D721Med (cell line): Measurements from ENCODE around the gene SLC48A1.
A peak's percentile ranks its signal among the peaks of the same experiment; 100 is the strongest.

Experiments used
- DNase-seq: peaks from one replicate; pipeline ENCODE4 v3.0.0; 2011; ENCODE audit warnings: low spot score; ENCODE audit not compliant: insufficient read length
- FAIRE-seq: peaks from 2 replicates; lab custom pipeline; 2011; peaks lifted over from hg19 to GRCh38; lab: Jason Lieb, UNC
- TF ChIP-seq, protein P1 (sequence below): IDR thresholded peaks from 2 replicates; pipeline ENCODE4 v1.5.1; 2012; ENCODE audit warnings: mild to moderate bottlenecking, control low read depth; ENCODE audit not compliant: insufficient read depth; ENCODE audit errors: missing control alignments

Gene SLC48A1

GRCh38 chr12:47757840-47758583 lies 15.0 kb upstream of the SLC48A1 start:
- DNase-seq (no peak), FAIRE-seq (no peak)

DNA sequence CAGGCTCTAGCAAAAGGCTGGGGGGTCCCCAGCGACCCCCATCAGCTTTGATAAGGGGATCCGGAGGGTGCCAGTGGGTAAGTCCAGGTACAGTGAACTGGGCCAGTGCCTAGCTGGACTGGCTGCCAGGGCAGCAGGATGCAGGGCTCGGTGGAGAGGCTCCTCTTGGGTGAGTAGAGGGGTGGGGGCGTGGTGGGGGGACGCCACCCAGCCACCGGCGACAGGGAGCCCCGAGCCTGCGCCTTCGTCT lies 14.5 kb upstream of the SLC48A1 start:
- DNase-seq (no peak), FAIRE-seq (no peak)
- TF ChIP-seq, protein P1, sequence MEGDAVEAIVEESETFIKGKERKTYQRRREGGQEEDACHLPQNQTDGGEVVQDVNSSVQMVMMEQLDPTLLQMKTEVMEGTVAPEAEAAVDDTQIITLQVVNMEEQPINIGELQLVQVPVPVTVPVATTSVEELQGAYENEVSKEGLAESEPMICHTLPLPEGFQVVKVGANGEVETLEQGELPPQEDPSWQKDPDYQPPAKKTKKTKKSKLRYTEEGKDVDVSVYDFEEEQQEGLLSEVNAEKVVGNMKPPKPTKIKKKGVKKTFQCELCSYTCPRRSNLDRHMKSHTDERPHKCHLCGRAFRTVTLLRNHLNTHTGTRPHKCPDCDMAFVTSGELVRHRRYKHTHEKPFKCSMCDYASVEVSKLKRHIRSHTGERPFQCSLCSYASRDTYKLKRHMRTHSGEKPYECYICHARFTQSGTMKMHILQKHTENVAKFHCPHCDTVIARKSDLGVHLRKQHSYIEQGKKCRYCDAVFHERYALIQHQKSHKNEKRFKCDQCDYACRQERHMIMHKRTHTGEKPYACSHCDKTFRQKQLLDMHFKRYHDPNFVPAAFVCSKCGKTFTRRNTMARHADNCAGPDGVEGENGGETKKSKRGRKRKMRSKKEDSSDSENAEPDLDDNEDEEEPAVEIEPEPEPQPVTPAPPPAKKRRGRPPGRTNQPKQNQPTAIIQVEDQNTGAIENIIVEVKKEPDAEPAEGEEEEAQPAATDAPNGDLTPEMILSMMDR = no peak

More at GRCh38 chr12:47757840-47758583, 15.0 kb upstream of the SLC48A1 start:
- TF ChIP-seq, protein P1 = no peak

DNA sequence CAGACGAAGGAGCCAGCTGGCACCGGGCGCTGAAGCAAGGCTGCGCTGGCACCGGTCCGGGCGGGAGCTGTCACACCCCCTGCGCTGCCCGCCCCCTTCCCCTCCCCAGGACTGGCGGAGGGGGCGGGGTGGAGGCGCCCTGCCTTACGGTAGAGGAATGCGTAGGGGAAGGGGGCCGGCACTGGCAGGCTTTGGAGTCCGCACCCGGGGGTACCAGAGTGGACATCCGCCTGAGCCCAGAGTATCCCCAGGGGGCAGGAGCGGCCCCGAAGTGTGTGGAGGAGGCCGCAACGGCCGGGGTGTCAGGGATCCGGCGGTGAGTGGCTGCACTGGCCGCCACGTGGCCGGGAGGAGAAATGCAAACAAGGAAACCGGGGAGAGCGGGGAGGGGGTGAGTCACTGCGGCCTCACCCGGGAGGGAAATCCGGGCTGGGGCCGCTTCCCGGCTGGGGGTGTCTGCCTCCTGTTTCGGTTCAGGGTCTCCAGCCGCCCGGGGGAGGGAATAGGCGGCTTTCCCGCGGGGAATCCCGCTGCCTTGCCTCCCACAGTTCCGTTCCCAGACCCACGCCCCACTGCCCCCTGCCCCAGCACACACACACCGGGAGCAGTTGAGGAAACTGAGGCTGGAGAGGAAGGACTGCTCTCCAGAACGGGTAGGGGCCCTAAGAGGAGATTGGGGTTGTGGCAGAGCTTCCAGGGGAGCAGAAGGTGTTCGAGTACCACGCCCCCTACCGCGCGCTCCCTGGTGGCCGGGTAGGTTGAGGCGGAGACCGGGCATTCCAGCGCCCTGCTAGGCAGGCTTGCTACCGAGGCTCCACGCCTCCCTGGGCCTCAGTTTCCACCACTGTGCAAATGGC lies 14.0 kb upstream of the SLC48A1 start, which contains the start of gene RAPGEF3:
TSS of gene RAPGEF3 (minus strand) at position 47 of the 857 bp plus-strand sequence. CDS start 324 bp downstream, outside the sequence.
- TF ChIP-seq, protein P1 = peak; percentile 35
- FAIRE-seq = no peak
- DNase-seq = peak; percentile 83

GRCh38 chr12:47762850-47763465 lies 10.1 kb upstream of the SLC48A1 start:
- no peak for DNase-seq
- TF ChIP-seq, protein P1 = no peak
- no peak for FAIRE-seq

DNA sequence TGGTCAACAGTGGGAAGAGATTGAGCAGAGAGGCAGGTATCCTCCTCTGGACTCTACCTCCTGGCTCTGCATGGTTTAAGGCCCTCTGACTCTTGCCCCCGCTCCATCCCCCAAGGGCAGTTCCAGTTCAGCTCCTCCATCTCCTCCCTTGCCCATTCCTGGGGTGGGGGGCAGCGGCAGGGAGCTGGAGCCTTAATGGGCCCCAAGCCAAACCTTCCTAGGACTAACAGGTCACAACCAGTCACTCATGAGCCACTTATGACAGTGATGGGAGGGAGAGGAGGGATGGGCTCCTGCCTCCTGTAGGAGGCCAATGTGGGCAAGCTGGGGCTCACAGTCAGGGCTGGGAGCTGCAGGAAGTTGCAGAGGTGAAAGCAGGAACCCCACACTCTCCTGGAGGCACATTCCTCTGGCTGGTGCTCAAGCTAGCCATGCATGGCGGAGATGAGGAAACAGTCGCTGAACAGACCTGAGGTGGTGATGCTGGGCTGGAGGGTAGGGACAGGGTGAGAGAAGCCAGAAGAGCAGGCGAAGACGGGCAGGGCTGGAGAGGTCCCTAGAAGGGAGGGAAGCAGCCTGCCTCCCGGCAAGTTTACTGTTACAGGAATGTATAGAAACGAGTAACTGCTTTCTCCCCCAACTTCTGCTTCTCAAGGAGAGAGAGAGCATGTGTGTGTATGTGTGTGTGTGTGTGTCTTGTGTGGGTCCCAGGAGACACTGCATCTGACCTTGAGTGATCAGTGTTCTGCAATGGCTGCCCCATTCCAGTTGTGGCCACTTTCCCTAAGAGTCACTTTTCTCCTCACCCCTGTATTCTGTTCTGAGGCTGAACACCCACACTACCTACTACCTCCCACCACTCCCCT lies 9.3 kb upstream of the SLC48A1 start:
- FAIRE-seq (no peak), DNase-seq (no peak)
- TF ChIP-seq, protein P1 = no peak

DNA sequence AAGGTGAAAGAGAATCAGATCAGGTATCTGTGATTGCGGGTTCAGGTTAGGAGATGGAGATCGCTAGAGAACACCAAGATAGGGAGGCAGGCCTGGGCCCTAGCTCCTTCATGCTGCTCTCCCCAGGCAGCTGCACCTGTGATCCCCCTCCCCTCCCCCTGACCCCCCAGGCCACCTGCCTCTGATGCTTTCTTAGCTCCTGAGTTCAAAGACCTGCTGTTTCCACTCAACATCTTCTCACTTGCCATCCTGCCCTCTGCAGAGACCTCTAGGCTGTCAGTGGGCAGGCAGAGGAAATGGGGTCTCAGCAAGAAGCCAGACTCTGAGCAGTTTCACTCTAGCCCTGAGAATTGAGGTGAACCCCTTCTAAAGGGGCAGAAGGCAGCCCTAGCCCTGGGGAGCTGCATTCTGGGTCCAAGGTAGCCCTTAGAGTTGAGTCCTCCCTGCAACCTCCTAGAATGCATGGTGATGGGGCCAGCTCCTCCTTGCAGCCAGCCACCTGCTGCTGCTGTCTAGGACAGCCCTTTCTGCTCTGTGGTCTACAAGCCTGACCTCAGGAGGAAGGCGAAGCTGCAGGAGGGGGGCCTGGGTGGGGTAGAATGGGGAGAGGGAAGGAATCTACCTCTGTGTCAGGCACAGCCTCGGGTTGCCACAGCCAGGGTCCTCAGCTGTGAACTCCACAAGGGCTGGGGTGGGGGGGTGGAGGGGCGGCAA lies 6.4 kb upstream of the SLC48A1 start:
- FAIRE-seq = no peak

More for the DNA sequence above, 6.4 kb upstream of the SLC48A1 start:
- TF ChIP-seq, protein P1 = no peak
- no peak for DNase-seq
